ENCODE measurements around the gene FOXP1. TPM values are rescaled to one million over a fixed set of nuclear protein-coding genes. Genes with fewer than 3 reads are reported as not detected.
A peak's percentile ranks its signal among the peaks of the same experiment; 100 is the strongest.

Gene FOXP1
- total RNA-seq, 4 donors from 2014 or later: 54.2 to 152 (median 129) TPM

- H3K4me3 ChIP-seq: no peak overlapping the region
- no peaks in the 10 kb centered on the region for H3K9me3 ChIP-seq
- no peak for TF ChIP-seq POLR2A (IDR thresholded peaks at IDR 0.05)
- TF ChIP-seq, protein P1, sequence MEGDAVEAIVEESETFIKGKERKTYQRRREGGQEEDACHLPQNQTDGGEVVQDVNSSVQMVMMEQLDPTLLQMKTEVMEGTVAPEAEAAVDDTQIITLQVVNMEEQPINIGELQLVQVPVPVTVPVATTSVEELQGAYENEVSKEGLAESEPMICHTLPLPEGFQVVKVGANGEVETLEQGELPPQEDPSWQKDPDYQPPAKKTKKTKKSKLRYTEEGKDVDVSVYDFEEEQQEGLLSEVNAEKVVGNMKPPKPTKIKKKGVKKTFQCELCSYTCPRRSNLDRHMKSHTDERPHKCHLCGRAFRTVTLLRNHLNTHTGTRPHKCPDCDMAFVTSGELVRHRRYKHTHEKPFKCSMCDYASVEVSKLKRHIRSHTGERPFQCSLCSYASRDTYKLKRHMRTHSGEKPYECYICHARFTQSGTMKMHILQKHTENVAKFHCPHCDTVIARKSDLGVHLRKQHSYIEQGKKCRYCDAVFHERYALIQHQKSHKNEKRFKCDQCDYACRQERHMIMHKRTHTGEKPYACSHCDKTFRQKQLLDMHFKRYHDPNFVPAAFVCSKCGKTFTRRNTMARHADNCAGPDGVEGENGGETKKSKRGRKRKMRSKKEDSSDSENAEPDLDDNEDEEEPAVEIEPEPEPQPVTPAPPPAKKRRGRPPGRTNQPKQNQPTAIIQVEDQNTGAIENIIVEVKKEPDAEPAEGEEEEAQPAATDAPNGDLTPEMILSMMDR (IDR thresholded peaks at IDR 0.05): no peak
- no peaks in the 10 kb centered on the region for H3K36me3 ChIP-seq
- intact Hi-C loops (cut with DNase I; ENCODE audit: low total_unique reads): no loop called here
- no peak overlapping the region for H3K27ac ChIP-seq
- H3K27me3 ChIP-seq: no peaks in the 10 kb centered on the region
- DNase-seq: no peak
- no peaks in the 10 kb centered on the region for H3K4me1 ChIP-seq
These were observed 63.1 kb downstream of the FOXP1 start for GRCh38 chr3:71520161-71521020.

DNA sequence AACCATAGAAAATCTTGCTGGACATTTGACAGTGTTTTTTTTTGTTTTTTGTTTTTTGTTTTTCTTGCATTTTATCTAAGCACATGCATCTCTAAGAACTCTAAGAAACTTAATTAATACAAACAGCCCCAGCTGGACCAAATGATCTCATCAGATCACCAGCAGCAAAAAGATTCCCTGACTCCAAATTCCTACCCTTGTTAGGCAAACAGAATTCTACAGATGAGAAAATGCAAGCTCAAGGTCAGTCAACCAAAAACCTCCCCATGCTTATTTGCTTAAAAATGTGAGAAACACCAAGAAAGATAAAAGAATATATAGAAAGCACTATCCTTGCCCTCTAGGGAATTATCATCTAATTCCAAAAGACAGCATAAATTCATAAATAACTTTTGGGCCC lies 65.4 kb downstream of the FOXP1 start:
- no peak overlapping the region for H3K27ac ChIP-seq
- H3K4me1 ChIP-seq: no peaks in the 10 kb centered on the region
- no peak for TF ChIP-seq POLR2A (IDR thresholded peaks at IDR 0.05)
- TF ChIP-seq, protein P1 (IDR thresholded peaks at IDR 0.05): no peak

DNA sequence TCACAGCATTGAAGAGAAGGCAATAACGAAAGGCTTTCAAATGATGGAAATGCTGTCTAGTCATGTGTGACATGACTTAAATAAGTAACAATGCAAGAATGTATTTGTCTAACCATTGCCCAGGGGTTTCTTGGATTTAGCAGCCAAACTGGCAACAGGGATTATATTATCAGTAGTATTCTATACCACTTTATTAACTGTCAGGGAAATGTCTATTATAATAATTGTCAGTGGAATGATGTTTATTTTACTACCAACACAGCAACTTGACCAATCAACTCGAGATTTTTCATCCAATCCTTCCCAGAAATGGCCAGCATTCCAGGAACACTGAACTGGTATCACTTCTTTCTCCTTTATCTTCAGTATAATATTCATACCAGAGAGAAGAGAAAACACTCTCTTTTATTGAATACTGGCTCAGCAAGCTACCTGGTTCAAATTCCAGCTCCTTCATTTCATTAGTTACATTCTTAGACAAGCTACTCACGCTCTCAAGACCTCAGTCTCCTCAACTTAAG lies 66.2 kb downstream of the FOXP1 start:
- Histone ChIP-seq H3K27me3 (no peaks in the 10 kb centered on the region), H3K27ac (no peak overlapping the region), H3K36me3 (no peaks in the 10 kb centered on the region), H3K4me1 (no peaks in the 10 kb centered on the region), H3K4me3 (no peak overlapping the region), H3K9me3 (no peaks in the 10 kb centered on the region)
- no peak for DNase-seq
- intact Hi-C loops (cut with DNase I; ENCODE audit: low total_unique reads): no loop called here
- no peak for TF ChIP-seq POLR2A (IDR thresholded peaks at IDR 0.05)
- TF ChIP-seq, protein P1 (IDR thresholded peaks at IDR 0.05): no peak

More for the DNA sequence above, 65.4 kb downstream of the FOXP1 start:
- DNase-seq: no peak
- Histone ChIP-seq H3K36me3 (no peaks in the 10 kb centered on the region), H3K4me3 (no peak overlapping the region), H3K27me3 (no peaks in the 10 kb centered on the region), H3K9me3 (no peaks in the 10 kb centered on the region)
- intact Hi-C loops (cut with DNase I; ENCODE audit: low total_unique reads): no loop called here

GRCh38 chr3:71515636-71516365 lies 67.7 kb downstream of the FOXP1 start:
- Histone ChIP-seq H3K4me1 (peaks cover 0 to 4% of the 10 kb centered on the region in 2 donors), H3K27ac (peak overlapping the region in 1 of 2 donors; percentile 60), H3K36me3 (no peaks in the 10 kb centered on the region), H3K9me3 (no peaks in the 10 kb centered on the region), H3K4me3 (peak overlapping the region in 1 of 2 donors; percentile 15), H3K27me3 (no peaks in the 10 kb centered on the region)
- DNase-seq: no peak
- intact Hi-C loops (cut with DNase I; ENCODE audit: low total_unique reads): no loop called here
- TF ChIP-seq POLR2A (IDR thresholded peaks at IDR 0.05): no peak
- TF ChIP-seq, protein P1 (IDR thresholded peaks at IDR 0.05): no peak

- Histone ChIP-seq H3K36me3 (no peaks in the 10 kb centered on the region), H3K27me3 (no peaks in the 10 kb centered on the region), H3K9me3 (no peaks in the 10 kb centered on the region), H3K27ac (no peak overlapping the region), H3K4me1 (peaks cover 0 to 6% of the 10 kb centered on the region in 2 donors), H3K4me3 (no peak overlapping the region)
- intact Hi-C loops (cut with DNase I; ENCODE audit: low total_unique reads): no loop called here
- no peak for DNase-seq
- TF ChIP-seq, protein P1 (IDR thresholded peaks at IDR 0.05): no peak
- no peak for TF ChIP-seq POLR2A (IDR thresholded peaks at IDR 0.05)
These were observed 68.9 kb downstream of the FOXP1 start for GRCh38 chr3:71514621-71515020.

All from uterus (tissue), 4 donors.